HG03066 (cell line): Measurements from ENCODE around the gene HELZ.
"Not testable (repeated sequence)": the region's sequence is repeated elsewhere in the genome, so short reads cannot be mapped to it uniquely, and the experiment has no call there.

Source experiments
- ATAC-seq: cut with Tn5 transposase; IDR thresholded peaks from one replicate; pipeline ENCODE4 v1.9.1; 2021; ENCODE audit warnings: low read depth; ENCODE audit not compliant: unreplicated experiment

Gene HELZ

DNA sequence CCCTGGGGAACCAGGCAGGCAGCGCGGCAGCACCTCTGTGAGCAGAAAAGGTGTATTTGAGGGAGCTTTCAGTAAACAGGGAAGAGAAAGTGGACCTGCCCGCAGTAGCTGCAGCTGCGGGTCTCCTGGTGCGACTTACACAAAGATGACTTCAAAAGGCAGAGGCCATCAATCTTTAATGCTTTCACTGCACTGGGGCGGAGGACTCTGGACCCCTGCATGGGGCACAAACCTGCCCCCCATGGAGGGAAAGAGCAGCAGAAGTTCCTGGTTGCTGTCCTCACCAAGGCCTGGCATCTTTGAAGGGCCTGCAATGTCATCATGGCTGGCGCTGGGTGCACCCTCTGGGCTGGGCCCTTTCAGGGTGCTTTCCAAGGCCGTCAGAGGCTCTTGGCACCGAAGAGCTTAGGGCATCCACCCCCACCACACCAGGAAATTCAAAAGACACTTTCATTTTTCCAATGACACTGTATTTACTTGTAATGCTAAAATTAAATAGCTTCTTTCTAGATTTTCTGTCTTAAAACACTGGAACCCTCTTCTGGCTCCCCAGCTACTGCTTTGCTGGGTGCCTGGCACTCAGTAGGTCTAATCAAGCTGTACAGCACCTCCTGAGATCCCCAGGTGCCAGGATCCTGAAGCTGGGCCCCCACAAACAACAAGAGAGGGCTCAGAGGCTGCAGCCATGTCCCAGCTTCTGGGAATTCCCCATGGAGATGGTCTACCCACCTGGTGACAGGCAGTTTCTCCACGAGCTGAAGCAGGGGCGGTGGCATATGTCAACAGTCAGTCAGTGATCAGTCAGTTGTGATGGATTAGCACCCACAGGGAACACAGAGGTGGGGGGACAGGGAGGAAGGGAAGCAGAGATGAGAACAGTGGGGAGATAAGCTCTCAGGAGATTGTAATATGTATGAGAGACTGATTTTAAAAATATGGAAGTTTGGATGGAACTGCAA is 202.8 kb downstream of the HELZ start:
- no peak for ATAC-seq

DNA sequence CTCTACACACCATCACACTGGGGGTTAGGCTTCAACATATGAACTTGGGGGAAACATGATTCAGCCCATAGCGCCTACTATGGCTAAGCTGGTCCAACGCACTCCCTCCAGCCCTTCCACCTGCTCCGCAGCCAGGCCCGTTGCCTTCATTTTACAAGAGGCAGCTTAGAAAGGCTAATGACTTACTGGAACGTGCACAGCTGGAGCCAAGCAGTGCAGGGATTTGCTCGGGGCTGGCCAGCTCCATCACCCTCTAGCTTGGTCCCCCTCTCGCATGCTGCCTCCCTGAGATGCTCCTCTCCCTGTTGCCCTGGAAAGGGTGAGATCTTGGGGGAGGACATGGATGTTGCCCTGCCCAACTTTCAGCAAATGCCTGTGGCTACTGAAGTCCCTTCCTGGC is 203.5 kb downstream of the HELZ start:
- ATAC-seq: no peak

DNA sequence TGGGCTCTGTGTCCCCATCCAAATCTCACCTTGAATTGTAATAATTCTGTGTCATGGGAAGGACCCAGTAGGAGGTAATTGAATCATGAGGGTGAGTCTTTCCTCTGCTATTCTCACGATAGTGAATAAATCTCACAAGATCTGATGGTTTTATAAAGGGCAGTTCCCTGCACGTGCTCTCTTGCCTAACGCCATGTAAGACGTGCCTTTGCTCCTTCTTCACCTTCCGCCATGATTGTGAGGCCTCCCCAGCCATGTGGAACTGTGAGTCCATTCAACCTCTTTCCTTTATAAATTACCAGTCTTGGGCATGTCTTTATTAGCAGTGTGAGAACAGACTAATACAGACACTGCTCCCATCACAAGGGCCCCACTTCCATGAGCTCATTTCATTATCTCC is 203.9 kb downstream of the HELZ start:
- not testable (repeated sequence) for ATAC-seq

DNA sequence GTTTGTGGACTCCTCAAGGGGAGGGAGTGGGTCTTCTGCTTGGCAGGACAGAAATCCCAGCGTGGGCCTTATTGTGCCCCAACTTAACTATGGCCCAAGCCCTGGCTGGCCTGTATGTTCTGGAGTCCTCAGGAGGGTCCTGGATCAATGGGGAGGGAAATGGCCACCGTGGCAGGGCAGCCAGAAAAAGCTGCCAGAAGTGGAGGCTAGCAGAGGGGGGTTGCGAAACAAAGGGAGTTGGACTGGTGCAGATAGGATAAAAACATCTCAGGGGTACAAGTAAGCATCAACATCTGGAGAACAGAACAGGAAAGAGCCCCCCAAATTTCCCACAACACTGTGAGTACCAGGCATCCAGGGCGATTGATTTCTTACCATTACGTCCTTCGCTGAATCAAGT is 204.3 kb downstream of the HELZ start:
- ATAC-seq: no peak

DNA sequence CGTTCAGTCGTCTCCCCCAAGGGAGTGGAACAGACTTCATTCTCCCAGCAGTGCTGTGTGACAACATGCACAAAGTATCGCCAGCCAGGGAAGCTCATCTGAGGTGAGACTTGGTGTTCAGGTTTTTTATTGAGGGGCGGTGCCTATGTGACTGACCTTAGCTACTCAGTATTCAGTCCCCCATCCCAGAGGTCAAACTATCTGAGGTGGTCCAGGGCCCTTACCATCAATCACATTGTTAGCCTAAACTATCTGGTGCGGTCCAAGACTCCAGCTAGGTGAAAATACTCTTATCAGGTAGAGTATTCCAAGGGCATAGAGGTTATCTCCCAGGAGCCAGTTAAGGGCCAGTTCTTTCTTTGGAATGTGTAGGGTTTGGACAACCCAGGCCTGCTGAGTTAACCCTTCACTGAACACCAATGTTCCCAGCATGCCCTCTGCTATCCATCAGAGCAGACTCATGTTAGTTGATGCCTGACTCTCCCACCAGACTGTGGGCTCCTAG is 206.1 kb downstream of the HELZ start:
- no peak for ATAC-seq

DNA sequence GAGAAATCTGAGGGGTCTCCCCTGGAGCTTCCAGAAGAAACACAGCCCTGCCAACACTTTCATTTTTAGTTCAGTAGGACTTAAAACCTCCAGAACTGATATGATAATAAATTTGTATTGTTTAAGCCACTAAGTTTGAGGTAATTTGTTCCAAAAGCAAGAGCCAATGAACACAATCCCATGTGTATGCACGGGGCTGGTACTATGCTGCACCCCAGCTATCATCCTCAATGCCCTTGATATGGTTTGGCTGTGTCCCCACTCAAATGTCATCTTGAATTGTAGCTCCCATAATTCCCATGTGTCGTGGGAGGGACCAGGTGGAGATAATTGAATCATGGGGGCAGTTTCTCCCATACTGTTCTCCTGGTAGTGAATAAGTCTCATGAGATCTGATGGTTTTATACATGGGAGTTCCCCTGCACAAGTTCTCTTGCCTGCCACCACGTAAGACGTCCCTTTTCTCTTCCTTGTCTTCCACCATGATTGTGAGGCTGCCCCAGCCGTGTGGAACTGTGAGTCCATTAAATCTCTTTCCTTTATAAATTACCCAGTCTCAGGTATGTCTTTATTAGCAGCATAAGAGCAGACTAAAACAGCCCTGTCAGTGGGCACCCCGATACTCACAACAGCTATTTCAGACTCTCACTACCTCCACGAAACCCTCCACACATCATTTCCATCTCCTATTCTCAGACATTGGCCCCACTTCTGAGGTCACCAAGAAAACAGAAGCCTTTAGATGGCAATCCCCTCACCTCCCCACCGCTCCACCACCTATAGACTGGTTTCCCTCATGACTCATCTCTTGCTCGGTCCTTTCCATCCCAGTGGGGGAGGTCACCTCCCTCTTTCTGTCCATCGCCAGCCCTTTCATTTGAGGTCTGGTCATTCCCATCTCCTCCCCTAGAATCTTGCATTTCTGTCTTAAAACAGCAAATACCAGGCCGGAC is 209.6 kb downstream of the HELZ start:
- ATAC-seq: peak; percentile 60

DNA sequence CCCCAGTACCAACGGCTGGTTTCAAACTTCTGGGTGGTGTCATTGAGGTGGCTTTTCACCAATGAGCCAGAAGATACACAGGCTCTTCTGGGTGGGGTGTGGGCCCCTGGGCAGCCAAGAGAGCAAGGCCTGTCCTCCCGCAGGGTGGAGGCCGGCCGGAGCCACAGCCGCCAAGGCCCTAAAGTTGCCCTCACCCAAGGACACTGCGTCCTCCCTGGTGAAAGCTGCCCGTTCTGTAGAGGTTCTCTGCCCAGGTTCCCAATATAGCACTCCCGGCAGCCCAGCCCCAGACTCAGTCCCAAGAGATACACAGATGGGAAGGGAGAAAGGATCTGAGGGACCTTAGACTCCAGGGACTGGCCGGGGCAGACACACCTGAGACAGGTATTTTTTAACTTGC is 211.4 kb downstream of the HELZ start:
- ATAC-seq: no peak

DNA sequence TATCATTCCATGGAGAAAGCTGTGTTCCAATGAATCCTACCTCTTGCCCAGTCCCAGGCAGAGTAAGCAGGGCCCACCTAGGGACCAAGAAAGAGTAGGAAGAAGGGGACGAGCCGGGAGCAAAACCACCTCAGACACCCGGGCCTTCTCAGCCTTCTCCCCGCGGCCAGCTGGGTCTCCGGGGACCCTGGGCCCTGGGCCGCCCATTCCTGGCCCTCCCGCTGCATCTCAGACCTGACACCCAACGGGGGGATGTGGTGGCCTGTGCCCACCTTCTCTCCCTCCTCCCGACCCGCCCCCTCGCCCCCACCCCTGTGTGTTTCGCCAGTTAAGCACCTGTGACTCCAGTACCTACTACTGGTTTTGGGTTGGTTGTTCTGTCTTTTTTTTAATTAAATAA is 212.0 kb downstream of the HELZ start:
- no peak for ATAC-seq

DNA sequence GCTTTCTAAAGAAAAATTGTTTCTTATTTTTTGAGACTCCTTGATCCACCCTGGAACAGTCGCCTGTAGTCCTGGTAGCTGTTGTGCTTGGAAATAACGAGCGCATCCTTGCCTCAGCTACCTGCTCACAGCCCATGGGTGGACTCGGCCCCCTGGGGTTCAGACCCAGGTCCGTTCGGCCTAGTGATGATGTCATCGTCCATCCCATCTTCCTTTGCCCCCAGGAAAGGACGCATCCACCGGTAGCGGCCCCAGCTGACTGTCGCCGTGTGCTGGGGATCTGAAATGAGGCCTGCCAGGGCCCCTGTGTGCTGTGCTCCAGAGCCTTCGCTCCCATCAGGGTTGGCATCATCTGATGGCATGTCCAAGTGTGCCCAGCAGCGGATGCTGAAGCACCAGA is 212.6 kb downstream of the HELZ start:
- ATAC-seq: no peak

DNA sequence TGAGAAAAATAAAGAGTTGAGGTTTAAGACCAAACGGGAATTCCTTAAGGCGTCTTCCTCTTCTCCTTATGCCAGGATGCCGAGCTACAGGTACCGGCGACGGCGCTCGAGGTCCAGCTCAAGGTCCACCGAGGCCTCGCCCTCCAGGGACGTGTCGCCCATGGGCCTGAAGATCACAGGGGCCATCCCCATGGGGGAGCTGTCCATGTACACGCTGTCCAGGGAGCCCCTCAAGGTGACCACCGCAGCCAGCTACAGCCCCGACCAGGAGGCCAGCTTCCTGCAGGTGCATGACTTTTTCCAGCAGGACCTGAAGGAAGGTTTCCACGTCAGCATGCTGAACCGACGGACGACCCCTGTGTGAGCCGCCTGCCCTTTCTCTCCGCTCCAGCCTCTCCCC is 214.4 kb downstream of the HELZ start:
- no peak for ATAC-seq

DNA sequence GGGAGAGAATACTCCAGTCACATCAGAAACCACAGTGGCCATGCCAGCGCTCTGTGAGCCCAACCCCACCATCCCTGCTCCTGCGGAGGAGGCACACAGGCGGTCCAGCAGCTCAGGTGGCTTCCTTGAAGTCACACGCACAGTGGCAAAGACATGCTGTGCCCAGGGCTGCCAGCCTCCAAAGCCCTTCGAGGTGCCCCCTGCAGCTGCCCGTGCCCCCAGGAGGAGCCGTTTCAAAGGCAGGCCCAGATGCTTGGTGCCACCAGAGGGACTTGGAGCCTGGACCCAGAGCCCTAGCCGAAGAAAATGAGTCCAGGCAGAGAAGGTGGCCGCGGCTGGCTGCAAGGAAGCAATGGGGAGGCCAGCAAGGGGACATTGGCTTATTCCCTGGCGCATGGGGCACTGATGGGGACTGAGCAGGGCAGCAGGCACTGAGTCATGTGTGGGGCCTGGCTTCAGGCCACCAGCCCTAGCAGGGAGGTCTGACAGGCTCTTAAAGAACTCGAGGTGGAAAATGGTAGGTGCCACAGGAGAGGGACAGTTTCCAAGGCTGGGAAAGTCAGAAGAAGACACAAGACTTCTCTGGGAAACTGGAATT is 217.9 kb downstream of the HELZ start:
- no peak for ATAC-seq

DNA sequence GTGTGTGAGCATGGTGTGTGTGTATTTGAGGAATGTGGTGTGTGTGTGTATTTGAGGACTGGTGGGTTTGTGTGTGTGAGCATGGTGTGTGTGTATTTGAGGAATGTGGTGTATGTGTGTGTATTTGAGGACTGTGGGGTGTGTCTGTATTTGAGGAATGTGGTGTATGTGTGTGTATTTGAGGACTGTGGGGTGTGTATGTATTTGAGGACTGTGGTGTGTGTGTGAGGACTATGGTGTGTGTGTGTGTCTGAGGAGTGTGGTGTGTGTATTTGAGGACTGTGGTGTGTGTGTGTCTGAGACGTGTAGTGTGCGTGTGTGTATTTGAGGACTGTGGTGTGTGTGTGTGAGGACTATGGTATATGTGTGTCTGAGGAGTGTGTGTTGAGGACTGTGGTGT is 218.7 kb downstream of the HELZ start:
- ATAC-seq: no peak

DNA sequence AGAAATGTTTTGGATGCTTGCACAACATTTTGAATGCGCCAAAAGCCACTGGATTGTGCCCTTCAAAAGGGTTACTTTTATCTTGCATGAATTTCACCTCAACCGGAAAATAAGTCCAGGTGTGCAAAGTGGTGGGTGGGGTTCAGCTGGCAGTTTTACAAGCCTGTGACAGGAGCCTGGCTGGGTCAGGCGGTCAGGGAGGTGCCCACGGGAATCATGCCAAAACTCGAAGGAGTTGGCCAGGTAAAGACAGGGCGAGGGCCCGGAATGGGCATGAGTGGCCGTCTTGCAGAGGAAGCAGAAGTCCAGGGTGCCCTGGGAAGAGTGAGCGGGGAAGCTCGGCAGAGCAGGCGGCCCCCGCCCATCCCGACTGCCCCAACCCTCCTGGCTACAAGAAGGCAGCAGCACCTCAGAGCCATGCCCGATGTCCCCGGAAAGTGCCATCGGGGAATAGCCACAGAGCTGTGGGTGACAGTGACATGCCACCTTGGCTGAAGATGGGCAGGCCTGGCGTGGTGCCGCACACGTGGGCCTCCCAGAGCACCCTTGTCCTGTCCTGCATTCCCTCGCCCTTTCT is 219.7 kb downstream of the HELZ start:
- no peak for ATAC-seq

DNA sequence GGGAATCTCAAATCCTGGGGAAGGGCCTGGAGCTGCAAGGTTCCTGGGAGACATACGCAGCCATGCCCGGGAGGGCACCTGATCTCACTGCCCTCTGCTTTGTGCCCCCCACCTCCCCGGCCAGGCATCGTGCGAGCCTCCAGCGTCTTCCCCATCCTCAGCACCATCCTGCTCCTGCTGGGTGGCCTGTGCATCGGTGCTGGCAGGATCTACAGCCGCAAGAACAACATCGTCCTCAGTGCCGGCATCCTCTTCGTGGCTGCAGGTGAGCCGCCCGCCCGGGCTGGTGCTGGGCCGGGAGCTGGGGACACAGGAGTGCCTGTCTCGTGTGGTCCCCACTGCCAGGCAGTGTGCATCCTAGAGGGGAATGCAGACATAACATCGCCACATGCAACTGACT is 220.3 kb downstream of the HELZ start:
- ATAC-seq: no peak

DNA sequence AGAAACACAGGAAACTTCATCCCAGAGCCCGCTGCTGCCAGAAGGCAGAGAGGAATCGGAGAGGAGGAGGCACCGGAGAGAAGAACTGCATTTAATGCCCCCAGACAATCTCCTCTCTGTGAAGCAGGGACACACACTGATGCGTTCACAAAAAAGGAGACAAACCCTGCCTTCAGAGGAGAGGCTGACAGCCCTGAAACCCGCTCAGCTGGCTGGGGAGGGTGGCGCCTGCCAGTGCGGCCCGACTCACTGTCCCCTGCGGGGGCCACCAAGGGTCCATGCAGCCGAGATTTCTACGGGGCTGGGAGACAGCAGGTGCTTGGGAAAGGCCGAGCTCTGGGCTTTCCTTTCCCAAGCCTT is 222.6 kb downstream of the HELZ start:
- ATAC-seq: no peak

DNA sequence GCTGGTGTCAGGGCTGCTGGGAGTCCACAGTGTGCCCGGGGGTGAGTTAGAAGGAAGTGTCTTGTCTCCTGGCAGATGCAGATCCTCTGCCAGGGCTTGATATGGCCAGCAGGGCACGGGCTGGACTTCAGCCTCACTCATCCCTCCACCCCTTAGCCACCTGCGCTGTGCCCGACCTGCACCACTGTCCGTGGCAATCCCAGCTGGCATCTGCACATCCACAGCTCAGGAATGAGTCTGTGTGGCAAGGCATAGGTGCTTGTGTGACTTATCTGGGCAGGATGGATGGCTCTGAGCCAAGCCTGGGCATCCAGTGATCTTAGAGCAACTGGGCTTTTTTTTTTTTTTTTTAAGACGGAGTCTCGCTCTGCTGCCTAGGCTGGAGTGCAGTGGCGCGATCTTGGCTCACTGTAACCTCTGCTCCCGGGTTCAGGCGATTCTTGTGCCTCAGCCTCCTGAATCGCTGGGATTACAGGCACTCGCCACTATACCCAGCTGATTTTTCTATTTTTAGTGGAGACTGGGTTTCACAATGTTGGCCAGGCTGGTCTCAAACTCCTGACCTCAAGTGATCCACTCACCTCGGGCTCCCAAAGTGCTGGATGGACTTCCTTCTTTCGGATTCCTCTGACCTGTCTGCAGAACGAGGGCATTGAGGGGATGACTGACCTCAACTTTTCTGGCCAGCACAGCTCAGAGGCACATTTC is 223.1 kb downstream of the HELZ start:
- ATAC-seq: no peak

DNA sequence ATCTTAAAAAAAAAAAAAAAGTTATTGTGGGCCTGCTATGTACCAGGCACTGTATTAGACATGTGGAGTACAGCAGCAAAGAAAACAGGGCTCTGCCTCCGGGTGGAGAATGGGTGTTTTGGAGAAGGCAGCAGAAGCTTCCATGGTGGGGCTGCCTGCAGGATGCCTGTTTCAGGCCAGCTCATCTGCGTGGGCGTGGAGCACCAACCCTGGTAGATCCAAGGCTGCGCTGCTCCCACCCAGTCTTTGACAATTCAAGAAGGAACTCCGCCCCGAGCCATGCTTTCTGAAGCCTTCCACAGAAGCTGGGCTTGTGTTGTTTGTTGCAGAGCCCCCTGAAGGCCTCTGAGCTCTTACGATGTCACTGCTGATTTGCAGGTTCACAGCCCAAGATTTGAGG is 223.8 kb downstream of the HELZ start:
- no peak for ATAC-seq
